Measurements from ENCODE around the gene MAPKAPK3.

MAPKAPK3 gene

GRCh38 chr3:50656417-50657195 lies 39.7 kb downstream of the MAPKAPK3 start:
- no peak for TF ChIP-seq CTCF (conservative IDR thresholded peaks at IDR 0.05; ENCODE audit: low read depth, low read length)
- no peak overlapping the region for H3K4me3 ChIP-seq (ENCODE audit: low read depth, low read length)
- no peak for DNase-seq (ENCODE audit: low read depth)

GRCh38 chr3:50657407-50657806 lies 40.5 kb downstream of the MAPKAPK3 start:
- TF ChIP-seq CTCF (conservative IDR thresholded peaks at IDR 0.05; ENCODE audit: low read depth, low read length), result no peak
- no peak for DNase-seq (ENCODE audit: low read depth)
- no peak overlapping the region for H3K4me3 ChIP-seq (ENCODE audit: low read depth, low read length)

- no peak overlapping the region for H3K4me3 ChIP-seq (ENCODE audit: low read depth, low read length)
- TF ChIP-seq CTCF (conservative IDR thresholded peaks at IDR 0.05; ENCODE audit: low read depth, low read length), result no peak
- DNase-seq (ENCODE audit: low read depth), result no peak
Observed at GRCh38 chr3:50657816-50658215, 40.9 kb downstream of the MAPKAPK3 start.

GRCh38 chr3:50658416-50658815 lies 41.5 kb downstream of the MAPKAPK3 start:
- DNase-seq (ENCODE audit: low read depth), result no peak
- no peak overlapping the region for H3K4me3 ChIP-seq (ENCODE audit: low read depth, low read length)
- TF ChIP-seq CTCF (conservative IDR thresholded peaks at IDR 0.05; ENCODE audit: low read depth, low read length), result no peak

GRCh38 chr3:50658831-50659230 lies 41.9 kb downstream of the MAPKAPK3 start:
- DNase-seq (ENCODE audit: low read depth), result no peak
- TF ChIP-seq CTCF (conservative IDR thresholded peaks at IDR 0.05; ENCODE audit: low read depth, low read length), result no peak
- no peak overlapping the region for H3K4me3 ChIP-seq (ENCODE audit: low read depth, low read length)

- no peak for DNase-seq (ENCODE audit: low read depth)
- TF ChIP-seq CTCF (conservative IDR thresholded peaks at IDR 0.05; ENCODE audit: low read depth, low read length), result no peak
- no peak overlapping the region for H3K4me3 ChIP-seq (ENCODE audit: low read depth, low read length)
Observed at GRCh38 chr3:50660386-50660785, 43.4 kb downstream of the MAPKAPK3 start.

- no peak for DNase-seq (ENCODE audit: low read depth)
- TF ChIP-seq CTCF (conservative IDR thresholded peaks at IDR 0.05; ENCODE audit: low read depth, low read length), result no peak
- H3K4me3 ChIP-seq (ENCODE audit: low read depth, low read length), result no peak overlapping the region
Observed at GRCh38 chr3:50661321-50661837, 44.4 kb downstream of the MAPKAPK3 start.
